NCI-H128 (cell line): ENCODE data around the gene AP1S2.
A peak's percentile ranks its signal among the peaks of the same experiment; 100 is the strongest.

Source experiments
- DNase-seq: peaks from one replicate; lab custom pipeline; 2025; ENCODE audit not compliant: unreplicated experiment; lab: John Stamatoyannopoulos, UW

Gene AP1S2

DNA sequence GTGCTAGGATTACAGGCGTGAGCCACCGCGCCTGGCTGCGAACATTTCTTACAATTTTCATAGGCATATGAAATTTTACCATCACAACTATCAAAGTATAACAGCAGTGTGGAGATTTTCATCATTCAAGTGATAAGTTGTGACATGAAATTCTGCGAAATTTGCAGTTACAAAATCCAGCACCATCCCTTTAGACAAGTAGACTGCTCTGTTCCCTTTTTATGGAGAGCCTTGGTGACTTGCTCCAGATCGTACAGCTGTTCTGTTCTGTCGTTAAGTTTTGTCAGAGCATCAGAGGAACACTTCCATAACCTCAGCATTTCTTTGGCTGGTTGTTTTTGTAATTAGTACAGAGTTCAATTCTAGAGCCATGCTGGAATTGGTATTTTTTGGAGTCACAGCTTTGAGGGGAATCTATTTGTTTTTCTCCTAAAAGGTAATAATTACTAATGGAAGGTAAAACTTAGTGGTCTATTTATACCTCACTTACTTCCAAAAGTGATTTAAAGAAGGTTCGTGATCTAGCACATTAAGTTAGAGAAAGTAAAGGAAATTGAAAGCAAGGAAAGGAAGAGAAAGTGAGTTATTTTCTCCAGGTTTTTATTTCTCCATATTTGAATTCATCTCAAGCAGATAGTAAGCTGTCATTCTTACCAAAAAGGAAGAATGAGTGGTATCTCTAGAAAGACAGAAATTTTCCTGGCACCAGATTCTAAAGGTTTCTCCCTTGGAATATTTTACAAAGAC is 42.2 kb downstream of the AP1S2 start:
- no peak for DNase-seq

DNA sequence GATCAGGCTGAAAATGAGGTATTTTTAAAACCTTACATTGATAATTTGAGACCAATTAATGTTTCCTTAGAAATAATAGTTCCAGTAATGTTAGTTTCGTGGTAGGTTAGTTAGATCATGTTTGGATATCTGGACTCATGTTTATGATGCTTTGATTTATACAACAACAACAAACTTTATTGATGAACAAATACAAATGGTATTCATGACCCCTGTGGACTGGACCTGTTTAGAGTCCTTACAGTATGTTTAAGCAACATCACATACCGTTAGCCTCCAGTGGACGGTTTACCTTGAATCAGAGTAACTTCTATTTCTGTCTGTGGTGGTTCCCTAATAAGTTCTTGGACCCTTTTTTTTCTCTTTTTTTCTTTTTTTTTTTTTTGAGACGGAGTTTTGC is 46.4 kb downstream of the AP1S2 start:
- DNase-seq, result no peak

DNA sequence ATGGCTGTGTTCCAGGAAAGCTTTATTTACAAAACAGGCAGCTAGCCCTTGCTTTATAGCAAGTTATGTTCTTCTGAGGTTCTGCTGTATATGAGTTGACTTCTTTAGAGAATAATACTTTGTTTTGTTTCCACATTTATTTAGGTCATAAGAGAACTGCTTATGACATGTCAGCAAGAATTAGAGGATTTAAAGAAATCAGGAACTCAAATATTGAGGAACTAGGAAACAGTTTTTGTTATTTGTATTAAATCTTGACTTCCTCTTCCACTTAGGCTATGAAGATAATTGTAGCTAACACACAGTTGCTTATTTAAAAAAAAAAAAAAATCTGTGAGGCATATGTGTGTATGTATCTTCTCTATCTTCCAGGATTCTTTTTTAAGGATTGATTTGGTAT is 50.0 kb downstream of the AP1S2 start:
- DNase-seq, result no peak

DNA sequence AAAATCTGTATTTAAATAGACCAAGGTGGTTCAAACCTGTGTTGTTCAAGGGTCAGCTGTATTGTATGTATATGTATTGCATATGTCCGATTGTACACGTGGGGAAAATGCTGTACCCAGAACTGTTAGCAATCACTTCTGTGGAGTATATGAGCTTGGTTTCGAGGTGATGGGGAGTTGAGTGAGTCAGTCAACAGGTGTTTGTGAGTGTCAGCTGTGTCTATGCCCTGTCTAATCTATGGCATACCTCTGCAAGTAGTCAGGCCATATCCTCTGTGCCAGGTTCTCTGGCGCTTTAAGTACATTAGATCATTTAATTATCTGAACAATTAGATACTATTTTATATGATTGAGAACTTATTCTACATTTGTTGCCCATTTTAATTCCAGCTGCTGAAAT is 56.9 kb downstream of the AP1S2 start:
- DNase-seq, result no peak

DNA sequence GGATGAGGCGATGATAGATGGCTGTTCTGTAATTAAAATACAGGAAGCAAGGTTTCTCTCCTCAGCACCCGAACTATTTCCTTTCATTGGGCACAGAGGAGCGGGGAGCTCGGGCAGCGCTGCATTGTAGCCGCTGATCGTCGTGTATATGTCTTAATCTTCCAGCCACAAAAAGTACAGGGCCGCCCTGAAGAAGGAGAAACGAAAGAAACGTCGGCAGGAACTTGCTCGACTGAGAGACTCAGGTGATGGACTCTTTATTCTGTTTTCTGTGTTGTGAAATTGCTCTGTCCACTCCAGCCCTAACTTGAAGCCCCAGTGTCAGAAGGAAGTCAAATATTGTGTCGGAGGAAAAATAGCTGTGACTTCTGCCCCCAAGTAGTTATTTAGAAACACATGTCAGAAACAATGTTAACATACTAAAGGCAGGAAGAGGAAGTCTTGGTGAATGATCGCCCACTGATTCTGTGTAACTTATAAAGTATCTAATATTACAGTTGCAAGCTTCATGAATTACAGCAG is 63.8 kb downstream of the AP1S2 start:
- DNase-seq, result no peak

DNA sequence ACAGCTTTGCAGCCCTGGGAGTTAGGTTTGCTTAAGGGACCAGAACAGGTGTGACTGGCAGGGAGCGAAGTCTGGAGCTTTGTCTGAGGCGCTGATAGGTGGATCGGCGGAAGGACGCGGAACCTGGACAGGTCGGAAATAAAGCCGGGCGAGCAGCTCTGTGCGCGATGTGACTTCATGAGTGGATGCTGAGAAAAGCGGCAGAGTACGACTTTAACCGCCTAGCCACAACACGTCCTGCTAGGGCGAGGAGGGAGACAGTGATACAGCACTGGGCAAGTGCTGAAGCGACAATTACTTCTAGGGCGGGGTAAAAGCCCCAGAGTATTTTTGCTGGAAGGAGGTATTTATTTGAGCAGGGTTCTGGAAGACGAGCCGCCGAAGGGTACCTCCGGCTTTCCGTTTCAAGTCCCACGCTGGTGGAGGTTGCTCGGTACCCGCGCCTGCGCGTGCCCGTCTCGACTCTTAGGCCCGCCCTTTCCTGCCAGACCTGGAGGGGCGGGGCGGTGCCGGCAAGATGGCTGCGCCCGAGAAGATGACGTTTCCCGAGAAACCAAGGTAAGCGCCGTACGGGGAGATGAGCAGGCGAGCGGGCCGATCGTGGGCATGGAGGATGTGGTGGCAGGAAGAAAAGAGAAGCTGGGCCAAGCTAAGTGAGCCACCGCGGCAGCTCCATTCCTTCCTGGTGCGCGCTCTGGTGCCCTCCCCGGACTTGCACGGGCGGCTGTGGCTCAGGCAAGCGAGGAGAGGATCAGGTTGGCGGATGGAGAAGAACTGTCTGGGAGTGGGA is 64.4 kb downstream of the AP1S2 start, which contains the start of gene ZRSR2:
ZRSR2 (plus strand) TSS at position 506 of the 790 bp plus-strand sequence; CDS start at position 518, 12 bp downstream.
- peak; percentile 55 for DNase-seq

DNA sequence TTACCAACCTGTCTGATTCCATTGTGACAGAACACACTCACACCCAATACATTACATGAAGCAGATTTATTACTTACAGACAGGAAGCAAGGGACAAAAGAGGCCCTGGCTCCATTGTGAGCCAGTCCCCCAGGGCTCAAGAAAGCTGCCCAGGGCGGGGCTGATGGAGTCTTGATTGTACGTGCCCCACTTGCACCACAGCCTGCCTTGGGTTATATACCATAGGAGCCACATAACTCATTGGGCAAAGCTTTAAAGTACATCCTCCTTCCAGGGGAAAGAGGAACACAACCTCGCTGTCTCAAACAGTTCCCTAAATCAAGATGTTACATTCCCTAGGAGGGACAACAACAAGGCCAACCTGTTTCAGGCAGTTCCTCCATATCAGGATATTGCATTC is 67.7 kb downstream of the AP1S2 start:
- DNase-seq, result no peak

DNA sequence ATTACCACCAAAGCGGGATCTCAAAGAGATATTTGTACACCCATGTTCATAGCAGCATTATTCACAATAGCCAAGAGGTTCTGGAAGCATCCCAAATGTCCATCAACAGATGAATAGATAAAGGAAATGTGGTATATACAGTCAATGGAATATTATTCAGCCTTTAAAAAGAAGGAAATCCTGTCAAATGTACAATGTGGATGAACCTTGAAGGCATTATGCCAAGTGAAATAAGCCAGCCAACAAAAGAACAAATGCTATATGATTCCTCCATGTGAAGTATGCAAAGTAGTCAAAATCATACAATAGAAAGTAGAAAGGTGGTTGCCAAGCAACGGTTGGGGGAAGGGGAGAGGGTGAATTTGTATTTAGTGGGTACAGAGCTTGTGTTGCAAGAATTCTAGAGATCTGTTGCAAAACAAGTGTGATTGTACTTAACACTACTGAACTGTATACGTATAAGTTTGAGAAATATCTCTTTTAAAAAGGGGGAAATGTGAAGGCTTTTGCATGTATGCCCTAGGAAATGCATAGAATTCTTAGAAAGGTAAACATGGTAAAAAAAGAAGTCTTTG is 69.3 kb downstream of the AP1S2 start:
- no peak for DNase-seq

DNA sequence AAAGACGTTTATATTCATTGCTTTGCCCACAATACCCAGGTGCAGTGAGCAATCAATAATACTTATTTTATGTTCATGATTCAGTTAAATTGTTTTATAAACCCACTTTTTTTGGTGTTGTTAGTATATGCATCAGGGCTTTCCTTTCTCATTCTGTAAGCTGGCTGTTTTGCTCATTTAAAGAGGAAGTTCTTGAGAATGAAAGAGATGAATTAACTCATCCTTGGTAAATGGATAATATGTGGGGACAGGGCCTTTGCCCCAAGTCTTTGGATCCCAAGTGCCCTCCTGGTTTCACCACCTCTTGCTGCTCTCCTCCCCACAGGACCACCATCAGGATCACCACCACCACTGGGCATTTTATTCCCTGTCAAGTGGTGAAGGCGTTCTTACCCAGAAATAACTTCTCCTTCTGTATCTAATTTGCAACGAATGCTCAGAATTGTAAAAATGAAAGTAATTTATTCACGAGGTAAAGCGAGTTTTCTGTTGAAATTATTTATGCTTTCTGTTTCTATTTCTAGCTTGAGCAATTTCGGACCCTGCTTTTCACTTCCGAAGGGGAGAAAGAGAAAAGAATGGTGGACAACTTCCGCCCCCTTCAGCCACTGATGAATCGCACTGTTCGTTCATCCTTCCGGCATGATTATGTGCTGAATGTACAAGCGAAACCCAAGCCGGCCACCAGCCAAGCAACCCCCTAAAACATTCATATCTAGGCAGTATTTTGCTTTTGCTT is 72.5 kb downstream of the AP1S2 start:
- DNase-seq, result no peak
